HG02588 (cell line): ENCODE measurements around the gene CSRNP2.
A peak's percentile ranks its signal among the peaks of the same experiment; 100 is the strongest.
"Not testable (repeated sequence)": the region's sequence is repeated elsewhere in the genome, so short reads cannot be mapped to it uniquely, and the experiment has no call there.

Experiments
- ATAC-seq: cut with Tn5 transposase; IDR thresholded peaks from one replicate; pipeline ENCODE4 v1.9.1; 2021; ENCODE audit warnings: mild to moderate bottlenecking, moderate library complexity; ENCODE audit not compliant: unreplicated experiment

CSRNP2 gene

DNA sequence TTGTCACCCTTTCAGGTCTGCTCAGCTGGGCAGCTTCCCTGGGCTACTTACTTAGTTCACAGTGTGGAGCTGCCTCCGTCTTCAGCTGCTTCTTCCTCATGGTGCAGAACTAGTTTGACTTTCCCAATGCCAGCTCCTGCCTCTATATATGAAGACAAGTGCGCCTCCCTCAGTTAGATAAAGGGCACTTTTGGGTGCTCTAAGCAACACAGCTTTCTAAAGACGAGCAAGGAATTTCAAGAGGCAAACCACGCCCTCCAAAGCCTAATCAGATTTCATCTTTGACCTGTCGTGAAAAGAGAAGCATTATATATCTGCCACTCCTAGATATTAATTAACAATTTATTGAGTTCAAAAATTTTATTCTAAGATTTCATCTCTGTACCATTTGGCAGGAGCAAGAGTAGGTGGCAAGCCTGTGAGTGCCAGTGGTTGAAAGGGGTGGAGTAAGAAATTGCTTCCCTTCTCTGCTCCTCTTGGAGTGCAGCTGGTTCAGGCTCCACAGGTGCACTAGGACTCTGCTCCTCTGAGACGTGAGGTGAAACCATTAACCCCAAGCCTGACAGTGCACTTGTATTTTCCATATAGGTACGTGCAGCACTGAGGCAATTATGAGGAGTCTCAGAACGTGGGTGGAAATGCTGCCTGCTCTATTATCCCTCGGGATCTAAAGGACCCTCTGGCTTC, 55.1 kb downstream of the CSRNP2 start:
- no peak for ATAC-seq

DNA sequence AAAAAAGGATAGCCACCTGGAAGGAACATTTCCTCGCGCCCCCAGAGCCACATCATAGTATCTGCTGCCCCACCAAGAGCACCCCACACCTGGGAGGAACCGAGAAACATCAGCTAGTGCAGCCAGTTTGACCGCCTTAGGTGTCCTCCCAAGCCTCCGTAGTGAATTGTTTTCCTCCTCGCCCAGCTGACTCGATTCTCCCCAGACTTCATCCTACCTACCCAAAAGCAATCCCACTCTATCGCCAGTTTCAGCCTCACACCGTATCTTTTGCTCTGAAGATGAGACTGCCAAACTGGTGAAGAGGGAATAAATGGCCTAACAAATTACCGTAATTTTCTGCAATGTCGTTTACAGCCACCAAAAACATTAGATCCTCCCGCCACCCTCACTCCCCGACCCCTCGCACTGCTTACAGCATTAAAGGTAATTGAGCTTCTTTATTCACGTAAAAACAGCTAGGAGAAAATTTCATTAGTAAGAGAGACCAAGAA, 56.0 kb downstream of the CSRNP2 start:
- no peak for ATAC-seq

DNA sequence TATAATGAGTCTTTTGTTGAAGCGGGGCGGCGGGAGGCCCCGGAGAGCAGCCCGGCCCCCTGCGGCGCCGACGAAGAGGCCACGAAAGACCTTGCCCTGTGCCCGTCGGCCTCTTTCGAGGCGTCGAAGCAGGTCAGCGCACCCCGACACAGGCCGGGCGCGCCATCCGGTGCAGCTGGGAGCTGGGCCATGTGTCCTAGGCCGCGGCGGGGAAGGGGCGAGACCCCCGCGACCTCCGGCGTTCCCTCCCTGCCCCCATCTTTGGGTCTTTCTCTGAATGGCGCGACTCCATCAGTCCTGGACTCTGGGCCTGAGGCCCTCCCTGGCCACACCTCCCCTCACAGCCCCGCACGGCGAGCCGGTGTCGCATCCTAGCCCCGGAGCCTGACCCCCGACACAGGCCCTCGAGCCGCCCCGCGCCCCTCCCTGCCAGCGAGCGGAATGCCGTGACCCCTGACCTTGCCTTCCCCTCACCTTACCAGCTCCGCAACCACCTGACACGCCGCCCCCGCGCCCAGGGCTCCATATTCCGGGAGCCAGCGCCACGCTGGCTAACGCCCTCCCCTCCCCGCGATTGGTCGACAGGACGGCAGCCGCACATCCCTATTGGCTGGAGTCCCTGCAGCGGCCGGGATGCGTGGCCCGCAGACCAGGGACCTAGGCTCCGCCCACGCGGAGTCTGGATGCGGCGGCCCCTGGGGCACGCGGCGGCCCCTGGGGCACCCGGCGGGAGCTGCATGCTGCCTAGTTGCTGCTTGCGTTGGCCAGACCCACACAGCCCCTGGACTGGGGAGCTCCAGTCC, 57.4 kb downstream of the CSRNP2 start, which contains the start of gene SLC11A2:
TSS of gene SLC11A2 (minus strand) at position 549 of the 803 bp plus-strand sequence. CDS start 15,656 bp downstream, outside the sequence.
- ATAC-seq = peak; percentile 89

DNA sequence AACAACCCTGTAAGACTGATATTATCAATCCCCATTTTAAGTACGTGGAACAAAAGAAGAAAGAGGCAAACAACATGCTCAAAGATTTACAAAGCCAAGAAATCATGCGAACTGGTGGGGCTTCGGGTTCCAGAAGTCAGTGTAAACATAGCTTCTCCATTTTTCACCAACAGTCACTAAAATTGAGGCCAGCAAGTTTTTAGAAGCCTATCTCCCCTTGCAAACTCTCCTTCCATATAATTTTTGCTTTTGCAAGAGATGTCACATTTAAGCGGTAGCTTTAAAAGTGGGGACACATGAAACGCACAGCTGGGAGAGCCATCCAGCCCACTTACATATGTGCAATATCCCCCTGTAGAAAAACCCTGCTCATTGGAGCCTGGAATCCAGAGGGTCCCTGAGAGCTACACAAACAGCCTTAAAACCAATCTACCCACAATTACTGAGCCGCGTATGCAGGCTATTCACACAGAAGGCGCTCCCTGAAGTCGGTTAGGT, 58.0 kb downstream of the CSRNP2 start:
- ATAC-seq = no peak

DNA sequence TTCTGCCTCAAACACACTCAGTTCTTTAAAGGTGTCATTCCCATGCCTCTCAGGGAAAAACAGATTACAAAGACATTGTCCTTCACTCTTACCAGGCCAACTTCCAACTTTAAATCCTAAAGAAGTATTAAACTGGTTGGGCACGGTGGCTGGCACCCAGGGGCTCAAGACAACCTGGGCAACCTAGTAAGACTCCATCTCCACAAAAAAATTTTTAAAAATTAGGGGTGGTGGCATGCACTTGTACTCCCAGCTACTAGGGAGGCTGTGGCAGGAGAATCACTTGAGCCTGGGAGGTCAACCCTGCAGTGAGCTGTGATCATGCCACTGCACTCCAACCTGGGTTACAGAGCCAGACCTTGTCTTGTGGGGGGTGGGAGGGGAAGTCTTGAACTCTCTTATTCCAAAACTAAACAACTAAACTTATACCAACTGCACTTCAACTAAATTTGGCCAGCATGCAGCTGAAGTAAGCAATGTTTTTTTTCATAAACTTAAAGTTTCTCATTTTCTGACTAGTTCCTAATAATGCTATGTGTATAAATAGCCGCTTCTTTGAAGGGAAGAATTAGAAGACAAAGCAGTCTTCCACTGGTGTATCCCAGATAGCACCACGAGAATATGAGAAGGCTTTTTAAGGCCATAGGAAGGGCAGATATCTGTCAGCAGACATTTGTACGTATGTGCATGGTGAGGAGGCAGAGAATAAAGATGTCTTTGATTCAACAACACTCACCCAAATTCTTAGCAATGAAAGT, 59.6 kb downstream of the CSRNP2 start:
- ATAC-seq = no peak

DNA sequence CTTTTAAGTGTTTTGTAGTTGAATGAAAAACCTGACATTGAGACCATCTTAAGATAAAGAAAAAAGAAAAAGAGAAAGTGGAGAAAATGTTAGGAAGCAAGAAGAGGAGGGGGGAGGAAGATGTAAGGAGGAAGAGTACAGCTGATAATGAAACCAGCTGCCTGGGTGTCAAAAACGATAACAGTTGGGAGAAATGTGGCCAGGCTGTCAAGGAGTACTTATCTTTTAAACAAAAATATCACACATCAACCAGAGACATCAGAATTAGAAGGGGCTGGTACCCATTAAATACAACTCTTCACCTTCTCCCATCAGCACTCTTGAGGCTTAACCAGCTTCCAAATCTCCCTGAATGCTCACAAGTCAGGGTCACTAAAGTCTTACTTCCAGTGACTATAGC, 61.7 kb downstream of the CSRNP2 start:
- no peak for ATAC-seq

DNA sequence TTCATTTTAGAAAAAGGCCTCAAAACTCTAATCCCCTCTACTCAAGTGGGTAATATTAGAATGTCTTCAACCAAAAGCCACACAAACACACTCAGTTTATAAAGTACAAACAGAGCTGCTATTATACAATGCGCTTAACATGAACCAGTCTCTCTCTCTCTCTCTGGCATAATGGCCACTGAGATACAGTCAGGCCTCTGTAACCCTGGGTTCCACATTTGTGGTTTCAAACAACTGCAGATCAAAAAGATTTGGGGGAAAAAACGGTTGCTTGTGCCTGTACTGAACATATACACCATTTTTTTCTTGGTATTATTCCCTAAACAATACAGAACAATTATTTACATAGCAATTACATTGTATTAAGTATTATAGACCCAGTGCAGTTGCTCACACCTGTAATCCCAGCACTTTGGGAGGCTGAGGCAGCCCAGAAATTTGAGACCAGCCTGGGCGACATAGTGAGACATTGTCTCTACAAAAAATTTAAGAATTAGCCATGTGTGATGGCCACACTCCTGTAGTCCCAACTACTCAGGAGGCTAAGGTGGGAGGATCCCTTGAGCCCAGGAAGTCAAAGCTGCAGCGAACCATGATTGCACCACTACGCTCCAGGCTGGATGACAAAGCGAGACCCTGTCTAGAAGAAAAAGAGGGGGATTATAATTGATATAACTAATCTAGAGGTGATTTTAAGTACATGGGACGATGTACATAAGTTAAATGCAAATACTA, 62.8 kb downstream of the CSRNP2 start:
- no peak for ATAC-seq

DNA sequence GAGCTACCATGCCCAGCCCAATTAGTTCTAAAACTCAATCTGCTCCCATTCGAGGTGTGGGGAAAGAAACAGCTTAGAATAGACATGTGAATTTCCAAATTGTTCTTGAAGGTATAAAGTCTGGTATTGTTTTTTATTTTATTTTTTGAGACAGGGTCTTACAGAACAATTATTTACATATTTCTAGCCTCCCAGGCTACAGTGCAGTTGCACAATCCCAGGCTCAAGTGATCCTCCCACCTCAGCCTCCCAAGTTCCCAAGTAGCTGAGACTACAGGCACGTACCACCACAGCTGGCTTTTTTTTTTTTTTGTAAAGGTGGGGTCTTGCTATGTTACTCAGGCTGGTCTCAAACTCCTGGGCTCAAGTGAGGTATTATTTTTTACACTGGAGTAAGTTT, 63.5 kb downstream of the CSRNP2 start:
- no peak for ATAC-seq

DNA sequence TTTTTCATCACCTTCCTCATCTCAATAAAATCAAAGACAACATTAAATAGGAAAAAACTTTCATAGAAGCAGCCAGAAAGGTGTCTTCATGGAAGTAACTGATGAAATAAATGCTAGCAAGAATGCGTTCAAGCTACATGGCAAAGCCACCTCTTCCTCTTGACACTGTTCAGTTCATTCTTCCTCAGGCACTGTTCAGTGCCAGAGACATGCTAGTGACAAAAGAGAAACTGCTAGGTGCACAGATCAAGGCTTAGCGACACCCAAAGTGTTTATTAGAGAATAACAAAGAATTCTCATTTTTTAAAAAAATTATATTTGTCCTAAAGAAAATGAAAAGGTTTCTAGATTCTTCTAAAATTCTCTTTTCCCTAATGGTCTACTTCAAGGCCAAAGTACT, 64.4 kb downstream of the CSRNP2 start:
- ATAC-seq = no peak

DNA sequence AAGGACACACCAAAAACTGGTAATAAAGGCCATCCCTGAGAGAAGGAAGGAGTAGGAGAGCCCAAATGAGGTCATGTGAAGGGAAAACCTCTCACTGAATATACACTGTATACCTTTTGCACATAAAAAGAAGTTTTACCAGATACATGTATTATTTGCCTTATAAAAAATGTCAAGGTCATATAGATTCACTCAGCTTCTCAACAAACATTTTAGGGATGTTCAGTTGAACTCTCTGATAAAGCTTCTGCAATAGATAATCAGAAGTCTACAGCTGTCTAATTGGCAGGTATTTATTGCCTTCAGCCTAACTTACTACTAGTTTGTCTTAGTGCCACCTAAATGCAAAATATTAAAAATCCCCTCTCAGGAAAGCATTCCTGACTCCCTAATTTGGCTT, 65.9 kb downstream of the CSRNP2 start:
- ATAC-seq = no peak

DNA sequence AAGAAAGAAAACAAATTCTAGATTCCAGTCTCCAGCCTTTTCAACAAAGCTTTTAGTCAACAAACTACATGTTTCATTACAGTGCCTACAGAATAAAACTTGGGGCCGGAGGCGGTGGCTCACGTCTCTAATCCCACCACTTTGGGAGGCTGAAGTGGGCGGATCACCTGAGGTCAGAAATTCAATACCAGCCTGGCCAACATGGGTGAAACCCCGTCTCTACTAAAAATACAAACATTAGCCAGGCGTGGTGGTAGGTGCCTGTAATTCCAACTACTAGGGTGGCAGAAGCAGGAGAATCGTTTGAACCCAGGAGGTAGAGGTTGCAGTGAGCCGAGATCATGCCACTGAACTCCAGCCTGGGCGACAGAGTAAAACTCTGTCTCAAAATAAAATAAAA, 68.9 kb downstream of the CSRNP2 start:
- ATAC-seq = not testable (repeated sequence)

DNA sequence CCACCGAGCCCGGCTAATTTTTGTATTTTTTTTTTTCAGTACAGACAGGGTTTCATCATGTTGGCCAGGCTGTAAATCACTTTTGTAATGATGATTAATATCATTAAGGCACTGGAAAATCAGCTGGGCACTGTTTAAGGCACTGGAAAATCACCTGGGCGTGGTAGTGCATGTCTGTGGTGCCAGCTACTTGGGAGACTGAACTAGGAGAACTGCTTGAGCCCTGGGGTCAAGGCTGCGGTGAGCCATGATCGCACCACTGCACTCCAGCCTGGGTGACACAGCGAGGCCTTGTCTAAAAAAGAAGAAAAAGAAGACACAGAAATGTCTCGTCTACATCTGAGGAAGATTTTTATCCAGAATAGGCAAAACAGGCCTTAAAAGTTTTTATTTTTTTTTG, 70.0 kb downstream of the CSRNP2 start:
- ATAC-seq = no peak

DNA sequence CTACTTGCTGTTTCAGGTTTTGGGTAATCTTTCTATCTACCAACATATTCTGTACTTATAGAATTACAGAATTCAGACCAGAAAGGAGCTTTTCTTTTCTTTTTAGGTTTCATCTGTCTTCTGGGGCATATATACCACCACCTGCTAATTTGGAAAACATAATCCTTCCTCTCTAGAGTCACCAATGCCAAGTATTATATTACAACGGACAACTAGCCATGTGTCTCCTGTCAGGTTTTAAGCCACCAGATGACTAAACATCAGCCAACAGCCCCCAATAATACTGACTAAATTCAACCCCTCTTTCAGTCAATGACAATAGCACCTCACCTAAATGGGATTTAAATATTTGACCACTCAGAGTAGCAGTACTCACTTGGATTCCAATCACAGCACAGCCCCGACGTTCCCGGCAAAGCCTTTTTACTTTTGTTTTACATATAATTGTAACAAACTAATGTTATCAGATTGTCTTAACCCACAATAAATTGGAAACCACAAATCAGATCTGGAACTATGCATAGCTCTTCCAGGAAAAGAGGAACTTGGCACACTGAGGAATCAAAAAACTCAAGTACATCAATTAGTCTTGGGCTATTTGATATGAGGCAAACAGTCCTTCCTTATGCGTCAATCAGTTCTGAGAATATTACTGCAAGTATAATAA, 70.7 kb downstream of the CSRNP2 start:
- no peak for ATAC-seq

DNA sequence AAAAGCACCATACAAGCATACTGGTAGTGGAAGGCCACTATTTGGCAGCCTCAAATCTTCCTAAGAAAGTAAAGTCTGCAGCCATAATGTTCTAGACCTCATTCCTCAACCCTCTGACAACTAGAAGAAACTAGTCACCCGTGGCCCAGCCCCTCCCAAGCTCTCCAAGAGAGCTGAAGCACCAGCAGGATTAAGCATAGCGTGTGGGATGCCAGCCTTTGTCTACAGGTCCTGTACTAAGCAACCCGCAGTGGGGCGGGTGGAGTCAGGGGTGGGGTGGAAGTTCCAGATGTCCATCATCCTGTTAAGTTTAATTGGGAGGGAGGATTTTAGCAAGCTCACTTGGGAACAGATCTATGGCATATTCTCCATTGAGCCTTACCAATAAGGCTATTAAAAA, 71.4 kb downstream of the CSRNP2 start:
- no peak for ATAC-seq
